Measurements from ENCODE around the gene ANKRD39.

DNA sequence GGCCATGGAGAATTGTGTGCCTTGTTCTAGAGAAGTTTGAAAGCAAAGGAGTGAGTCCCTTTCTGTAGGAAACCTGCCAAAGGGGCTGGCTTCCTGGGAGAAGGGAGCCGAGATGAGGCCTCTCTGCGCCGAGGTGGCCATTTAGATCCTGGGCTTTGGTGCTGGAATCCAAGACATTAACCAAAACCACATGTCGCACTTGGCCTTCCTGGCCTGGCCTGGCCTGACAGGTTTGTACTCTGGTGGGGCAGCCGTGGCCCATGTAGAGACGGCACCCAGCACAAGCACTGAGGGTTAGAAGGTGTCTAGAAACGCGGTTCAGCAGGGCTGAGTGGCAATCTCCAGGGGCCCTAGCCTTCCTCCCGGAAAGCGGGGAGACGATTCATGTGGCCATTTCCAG is 34.6 kb downstream of the ANKRD39 start:
- TF ChIP-seq, protein P1, sequence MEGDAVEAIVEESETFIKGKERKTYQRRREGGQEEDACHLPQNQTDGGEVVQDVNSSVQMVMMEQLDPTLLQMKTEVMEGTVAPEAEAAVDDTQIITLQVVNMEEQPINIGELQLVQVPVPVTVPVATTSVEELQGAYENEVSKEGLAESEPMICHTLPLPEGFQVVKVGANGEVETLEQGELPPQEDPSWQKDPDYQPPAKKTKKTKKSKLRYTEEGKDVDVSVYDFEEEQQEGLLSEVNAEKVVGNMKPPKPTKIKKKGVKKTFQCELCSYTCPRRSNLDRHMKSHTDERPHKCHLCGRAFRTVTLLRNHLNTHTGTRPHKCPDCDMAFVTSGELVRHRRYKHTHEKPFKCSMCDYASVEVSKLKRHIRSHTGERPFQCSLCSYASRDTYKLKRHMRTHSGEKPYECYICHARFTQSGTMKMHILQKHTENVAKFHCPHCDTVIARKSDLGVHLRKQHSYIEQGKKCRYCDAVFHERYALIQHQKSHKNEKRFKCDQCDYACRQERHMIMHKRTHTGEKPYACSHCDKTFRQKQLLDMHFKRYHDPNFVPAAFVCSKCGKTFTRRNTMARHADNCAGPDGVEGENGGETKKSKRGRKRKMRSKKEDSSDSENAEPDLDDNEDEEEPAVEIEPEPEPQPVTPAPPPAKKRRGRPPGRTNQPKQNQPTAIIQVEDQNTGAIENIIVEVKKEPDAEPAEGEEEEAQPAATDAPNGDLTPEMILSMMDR (IDR thresholded peaks at IDR 0.05): no peak
- TF ChIP-seq POLR2A (IDR thresholded peaks at IDR 0.05): no peak
